ENCODE results near the gene ANKK1. TPM values are rescaled to one million over a fixed set of nuclear protein-coding genes. Genes with fewer than 3 reads are reported as not detected.

The ANKK1 gene
- total RNA-seq, 1 donor from 2014 or later, result 0.17 TPM

GRCh38 chr11:113392236-113392921, 4.8 kb downstream of the ANKK1 start:
- H3K4me3 ChIP-seq (ENCODE audit: low read depth, low read length), result no peak overlapping the region
- no peak for DNase-seq (ENCODE audit: low read depth)
- TF ChIP-seq CTCF (conservative IDR thresholded peaks at IDR 0.05; ENCODE audit: low read depth, low read length), result no peak

DNA sequence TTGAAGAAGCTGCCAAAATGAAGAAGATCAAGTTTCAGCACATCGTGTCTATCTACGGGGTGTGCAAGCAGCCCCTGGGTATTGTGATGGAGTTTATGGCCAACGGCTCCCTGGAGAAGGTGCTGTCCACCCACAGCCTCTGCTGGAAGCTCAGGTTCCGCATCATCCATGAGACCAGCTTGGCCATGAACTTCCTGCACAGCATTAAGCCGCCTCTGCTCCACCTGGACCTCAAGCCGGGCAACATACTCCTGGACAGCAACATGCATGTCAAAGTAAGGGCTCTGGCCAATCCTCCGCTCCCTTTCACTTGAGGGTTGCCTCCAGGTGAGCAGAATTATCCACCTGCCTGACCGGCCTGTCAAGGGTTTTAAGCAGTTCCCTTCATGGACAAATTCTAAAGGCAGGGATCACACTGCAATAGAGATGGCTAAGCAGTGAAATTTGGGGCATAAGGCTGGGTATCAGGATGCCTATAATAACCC, 6.0 kb downstream of the ANKK1 start:
- no peak for TF ChIP-seq CTCF (conservative IDR thresholded peaks at IDR 0.05; ENCODE audit: low read depth, low read length)
- no peak overlapping the region for H3K4me3 ChIP-seq (ENCODE audit: low read depth, low read length)
- no peak for DNase-seq (ENCODE audit: low read depth)

- no peak overlapping the region for H3K4me3 ChIP-seq (ENCODE audit: low read depth, low read length)
- TF ChIP-seq CTCF (conservative IDR thresholded peaks at IDR 0.05; ENCODE audit: low read depth, low read length), result no peak
- DNase-seq (ENCODE audit: low read depth), result no peak
These were observed 7.3 kb downstream of the ANKK1 start for GRCh38 chr11:113394919-113395318.

- no peak for DNase-seq (ENCODE audit: low read depth)
- H3K4me3 ChIP-seq (ENCODE audit: low read depth, low read length), result no peak overlapping the region
- no peak for TF ChIP-seq CTCF (conservative IDR thresholded peaks at IDR 0.05; ENCODE audit: low read depth, low read length)
These were observed 8.3 kb downstream of the ANKK1 start for GRCh38 chr11:113395782-113396336.

DNA sequence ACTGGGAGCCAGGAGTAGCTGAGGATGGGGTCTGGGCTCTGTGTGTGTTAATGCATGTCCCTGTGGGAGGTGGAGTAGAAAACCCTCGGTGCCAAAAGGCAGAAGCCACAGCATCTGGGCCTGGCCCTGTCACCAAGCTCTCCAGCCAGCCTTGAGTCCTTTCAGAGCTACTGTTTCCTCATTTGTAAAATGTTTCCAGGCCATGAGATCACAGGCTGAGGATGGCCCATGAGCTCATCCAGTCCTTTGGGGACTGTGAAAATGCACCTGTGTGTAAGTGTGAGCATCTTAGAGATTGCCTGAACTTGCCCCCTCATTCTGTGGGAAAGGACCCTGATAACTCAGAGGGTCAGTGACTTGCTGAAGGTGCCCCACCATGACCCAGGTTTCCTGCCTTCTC, 9.1 kb downstream of the ANKK1 start:
- no peak for DNase-seq (ENCODE audit: low read depth)
- H3K4me3 ChIP-seq (ENCODE audit: low read depth, low read length), result no peak overlapping the region
- TF ChIP-seq CTCF (conservative IDR thresholded peaks at IDR 0.05; ENCODE audit: low read depth, low read length), result no peak

DNA sequence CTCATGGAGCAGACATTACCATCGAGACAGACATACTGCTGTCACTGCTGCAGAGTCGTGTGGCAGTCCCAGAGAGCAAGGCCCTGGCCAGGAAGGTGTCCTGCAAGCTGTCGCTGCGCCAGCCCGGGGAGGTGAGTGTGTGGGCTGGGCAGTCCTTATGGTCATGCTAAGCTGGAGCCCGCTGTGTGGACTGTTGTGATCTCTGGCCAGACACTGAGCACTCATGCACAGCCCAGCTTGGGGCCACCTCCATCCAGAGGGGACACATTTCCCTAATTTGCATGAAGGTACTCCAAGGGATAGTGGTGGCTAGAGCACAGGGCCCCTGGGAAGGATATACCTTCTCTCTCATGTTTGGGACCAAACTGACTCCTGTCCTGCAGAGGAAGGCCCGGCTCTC, 9.6 kb downstream of the ANKK1 start:
- no peak overlapping the region for H3K4me3 ChIP-seq (ENCODE audit: low read depth, low read length)
- DNase-seq (ENCODE audit: low read depth), result no peak
- TF ChIP-seq CTCF (conservative IDR thresholded peaks at IDR 0.05; ENCODE audit: low read depth, low read length), result no peak

DNA sequence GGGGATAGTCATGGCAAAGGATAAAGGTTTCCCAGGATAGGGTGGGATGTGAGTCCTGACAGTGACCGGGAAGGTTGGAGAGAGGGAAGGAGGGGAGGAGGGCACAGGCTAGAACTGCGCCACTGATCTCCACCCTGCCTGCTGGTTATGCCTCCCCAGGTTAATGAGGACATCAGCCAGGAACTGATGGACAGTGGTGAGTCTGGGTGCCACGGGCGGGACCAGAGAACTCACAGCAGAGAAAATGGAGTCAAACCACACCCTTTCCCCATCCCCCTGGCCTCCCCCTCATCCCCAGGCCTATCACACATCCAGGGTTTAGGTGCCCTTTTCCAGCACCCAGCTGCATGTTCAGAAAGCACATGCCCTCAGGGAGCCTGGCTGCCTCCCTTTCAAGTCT, 10.2 kb downstream of the ANKK1 start:
- H3K4me3 ChIP-seq (ENCODE audit: low read depth, low read length), result no peak overlapping the region
- DNase-seq (ENCODE audit: low read depth), result no peak
- no peak for TF ChIP-seq CTCF (conservative IDR thresholded peaks at IDR 0.05; ENCODE audit: low read depth, low read length)

Measured in epithelial cell of proximal tubule (primary cell).